HepG2 (cell line): ENCODE data around the gene EFNA2. TPM values are rescaled to one million over a fixed set of nuclear protein-coding genes. Genes with fewer than 3 reads are reported as not detected.

ENCODE experiments used
- ATAC-seq: fragments of 200-7000 bp; cut with Tn5 transposase; 3 replicates; pipeline ENCODE4 v1.9.1; 2020; ENCODE audit warnings: mild to moderate bottlenecking, moderate library complexity
- BruUV-seq: library from RNA; stranded (reverse); fragments of 400-500 nt; replicated peaks from 2 replicates; lab custom pipeline; 2021; lab: Mats Ljungman, UMichigan
- CTCF ChIA-PET: fragments of 300-600 bp; formaldehyde crosslinking; extraction: SDS; loops from one replicate; lab custom pipeline; 2021; ENCODE audit warnings: low total read pairs, inconsistent platforms, low intra/inter-chr PET ratio; lab: Yijun Ruan, JAX
- POLR2A ChIA-PET: fragments of 350-600 bp; sonication (Branson Sonifier 250); formaldehyde crosslinking; loops from one replicate; lab custom pipeline; 2020; ENCODE audit warnings: antibody characterized with exemption, inconsistent platforms; lab: Yijun Ruan, JAX
- DNase-seq: peaks from one replicate; pipeline ENCODE4 v3.0.0-alpha.2; 2015; ENCODE audit warnings: low spot score
- FAIRE-seq: peaks from 3 replicates; lab custom pipeline; 2011; peaks lifted over from hg19 to GRCh38; lab: Jason Lieb, UNC
- H2AFZ ChIP-seq: one replicate; pipeline ENCODE4 v1.6.1; 2011; ENCODE audit warnings: low read length, inconsistent platforms
- H3K27ac ChIP-seq: fragments of 300-600 bp; 3 replicates; pipeline ENCODE4 v1.8.0; 2011; ENCODE audit warnings: mixed run types, mild to moderate bottlenecking, mixed read lengths, low read length, inconsistent platforms; ENCODE audit not compliant: insufficient read depth; ENCODE audit errors: extremely low read length
- H3K27me3 ChIP-seq, 2 experiments: fragments of 200-600 bp in 1 of 2; 2 replicates in 1 of 2; 3 replicates in 1 of 2; pipeline versions ENCODE4 v1.6.0 to v1.8.0; 2011; ENCODE audit warnings: low read length in 2 of 2, mild to moderate bottlenecking in 2 of 2, moderate library complexity in 2 of 2, inconsistent platforms in 1 of 2; ENCODE audit not compliant: insufficient read depth in 2 of 2, control insufficient read depth in 1 of 2
- H3K36me3 ChIP-seq, 2 experiments: fragments of 200-600 bp in 1 of 2; replicated peaks in 1 of 2; 2 replicates in 1 of 2; 3 replicates in 1 of 2; pipeline versions ENCODE4 v1.5.1 to v1.8.0; 2011; ENCODE audit warnings: low read length in 2 of 2, inconsistent platforms in 1 of 2; ENCODE audit not compliant: insufficient read depth in 2 of 2, control insufficient read depth in 1 of 2
- H3K4me1 ChIP-seq: 2 replicates; pipeline ENCODE4 v1.5.1; 2012; ENCODE audit warnings: low read length, inconsistent platforms; ENCODE audit not compliant: insufficient read depth
- H3K4me2 ChIP-seq: 2 replicates; pipeline ENCODE4 v1.6.0; 2011; ENCODE audit warnings: low read depth, low read length, inconsistent platforms
- H3K4me3 ChIP-seq, 3 experiments: fragments of 200-600 bp in 1 of 3; sonication (generic), shearing (Covaris generic) in 1 of 3; replicated peaks in 1 of 3; 2 replicates each; pipeline ENCODE4 v1.5.1; 2011 to 2016; ENCODE audit warnings: low read length in 3 of 3, inconsistent platforms in 2 of 3, low read depth in 2 of 3, mild to moderate bottlenecking in 2 of 3, control low read depth in 1 of 3, mixed read lengths in 1 of 3; ENCODE audit not compliant: insufficient read depth in 1 of 3
- H3K79me2 ChIP-seq: one replicate; pipeline ENCODE4 v1.6.1; 2011; ENCODE audit warnings: low read length, inconsistent platforms; ENCODE audit not compliant: insufficient read depth
- H3K9ac ChIP-seq: 2 replicates; pipeline ENCODE4 v1.6.0; 2011; ENCODE audit warnings: mild to moderate bottlenecking, low read depth, low read length, inconsistent platforms; ENCODE audit not compliant: insufficient read depth
- H3K9me3 ChIP-seq: 2 replicates; pipeline ENCODE4 v1.5.1; 2012; ENCODE audit warnings: mild to moderate bottlenecking, low read length
- H4K20me1 ChIP-seq: 2 replicates; pipeline ENCODE4 v1.6.0; 2011; ENCODE audit warnings: inconsistent platforms, mild to moderate bottlenecking, low read length, moderate library complexity; ENCODE audit not compliant: insufficient read depth
- CC2D1A ChIP-seq: sonication (generic); formaldehyde crosslinking; IDR thresholded peaks from 2 replicates; pipeline ENCODE4 v1.8.1; 2023; ENCODE audit warnings: mild to moderate bottlenecking, missing genetic modification reagents
- CHCHD3 ChIP-seq: sonication (generic); formaldehyde crosslinking; IDR thresholded peaks from 2 replicates; pipeline ENCODE4 v1.8.0; 2022; ENCODE audit warnings: mild to moderate bottlenecking, missing genetic modification reagents, moderate library complexity
- RBM39 ChIP-seq: fragments of 200-400 bp; formaldehyde crosslinking; IDR thresholded peaks from one replicate; pipeline ENCODE4 v1.6.1; 2018; ENCODE audit warnings: antibody characterized with exemption, mild to moderate bottlenecking, low read depth, low read length; ENCODE audit not compliant: poor library complexity, severe bottlenecking
- SOX13 ChIP-seq, 3 experiments: fragments of 450-650 bp in 1 of 3; sonication (generic) in 1 of 3; formaldehyde crosslinking in 1 of 3; IDR thresholded peaks in 2 of 3; conservative IDR thresholded peaks in 1 of 3; 2 replicates each; pipeline versions ENCODE4 v1.5.0 to v1.6.1; 2016 to 2020; ENCODE audit warnings: antibody characterized with exemption in 1 of 3, mild to moderate bottlenecking in 1 of 3, missing compliant biosample characterization in 1 of 3, missing genetic modification reagents in 1 of 3, moderate library complexity in 1 of 3
- ZNF337 ChIP-seq: sonication (generic); formaldehyde crosslinking; IDR thresholded peaks from 2 replicates; pipeline ENCODE4 v1.5.1; 2020; ENCODE audit warnings: missing genetic modification reagents, low read depth, mild to moderate bottlenecking, borderline replicate concordance
- ZNF572 ChIP-seq: sonication (generic); formaldehyde crosslinking; IDR thresholded peaks from 2 replicates; pipeline ENCODE4 v1.5.1; 2020; ENCODE audit warnings: mild to moderate bottlenecking, missing genetic modification reagents
- WGBS: methylation state at CpG from one replicate; pipeline ENCODE4 v1.1.6; 2017; ENCODE audit warnings: low lambda C conversion rate; 5-methylcytosine and 5-hydroxymethylcytosine counted together
- in situ Hi-C: cut with HindIII; loops from 2 replicates; pipeline ENCODE4 v1.10.0; 2017; ENCODE audit warnings: low pct_unique_long_range_greater_than_20kb; ENCODE audit not compliant: extremely low pct_ligation_motif_present
- intact Hi-C: fragments of 100-400 bp; cut with micrococcal nuclease; formaldehyde crosslinking; loops from one replicate; pipeline ENCODE4 v1.10.0; 2022; ENCODE audit not compliant: unreplicated experiment
- polyA plus RNA-seq, 8 experiments: library from polyadenylated mRNA; depleted of rRNA in 3 of 8; stranded (reverse) in 7 of 8; unstranded in 1 of 8; fragments of >200 nt; fragmentation: Illumina TruSeq in 4 of 8; extraction: Trizol in 4 of 8; gene quantifications; 2 replicates each; pipeline versions ENCODE4 v1.2.1 to v1.2.3, GENCODE V29; 2011 to 2016; ENCODE audit warnings: low read depth in 4 of 8, missing spikeins in 1 of 8, mixed read lengths in 1 of 8; ENCODE audit not compliant: insufficient read depth in 1 of 8
- total RNA-seq, 5 experiments: library from RNA; depleted of rRNA; stranded (reverse); fragments of >200 nt; fragmentation: Illumina TruSeq; extraction: Trizol; gene quantifications; 2 replicates each; pipeline ENCODE4 v1.2.3, GENCODE V29; 2016; ENCODE audit warnings: low read depth in 1 of 5
- TF ChIP-seq, protein P1 (sequence below): sonication (generic); formaldehyde crosslinking; IDR thresholded peaks from 2 replicates; pipeline ENCODE4 v1.5.1; 2020; ENCODE audit warnings: mild to moderate bottlenecking, missing genetic modification reagents, moderate library complexity

Gene EFNA2
- total and polyA plus RNA-seq, 2 of the 13 experiments (the other 11 are each of a cell fraction or from before 2014, with no cell fraction given), result 6.0 to 9.9 TPM

DNA sequence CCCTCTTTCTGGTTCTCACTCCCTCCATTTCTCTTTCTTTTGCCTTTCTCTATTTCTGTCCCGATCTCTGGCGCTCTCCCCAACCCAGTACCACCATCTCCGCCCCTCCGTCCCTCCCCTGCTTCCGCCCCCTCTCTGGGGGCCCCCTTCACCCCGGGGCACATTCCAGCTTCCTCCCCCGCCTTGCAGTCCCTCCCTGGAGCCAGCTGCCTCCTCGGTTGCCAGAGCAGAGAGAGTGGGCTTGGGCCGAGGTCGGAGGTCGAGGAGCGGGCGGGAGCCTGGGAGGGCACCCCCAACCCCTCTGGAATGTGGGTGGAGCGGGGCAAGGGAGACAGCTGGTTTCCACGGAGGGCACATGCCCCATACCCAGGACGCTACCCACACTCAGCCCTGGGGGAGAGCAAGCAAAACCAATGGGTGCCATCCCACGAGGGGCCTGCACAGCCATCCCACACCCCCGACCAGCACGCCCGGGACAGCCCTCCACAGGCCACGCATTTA is 23.0 kb upstream of the EFNA2 start (continued):
- TF ChIP-seq, protein P1, sequence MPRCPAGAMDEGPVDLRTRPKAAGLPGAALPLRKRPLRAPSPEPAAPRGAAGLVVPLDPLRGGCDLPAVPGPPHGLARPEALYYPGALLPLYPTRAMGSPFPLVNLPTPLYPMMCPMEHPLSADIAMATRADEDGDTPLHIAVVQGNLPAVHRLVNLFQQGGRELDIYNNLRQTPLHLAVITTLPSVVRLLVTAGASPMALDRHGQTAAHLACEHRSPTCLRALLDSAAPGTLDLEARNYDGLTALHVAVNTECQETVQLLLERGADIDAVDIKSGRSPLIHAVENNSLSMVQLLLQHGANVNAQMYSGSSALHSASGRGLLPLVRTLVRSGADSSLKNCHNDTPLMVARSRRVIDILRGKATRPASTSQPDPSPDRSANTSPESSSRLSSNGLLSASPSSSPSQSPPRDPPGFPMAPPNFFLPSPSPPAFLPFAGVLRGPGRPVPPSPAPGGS (CRISPR knock-in tag), result 0 out of 2 replicates have a peak, but pooled peaks have one; percentile 4

DNA sequence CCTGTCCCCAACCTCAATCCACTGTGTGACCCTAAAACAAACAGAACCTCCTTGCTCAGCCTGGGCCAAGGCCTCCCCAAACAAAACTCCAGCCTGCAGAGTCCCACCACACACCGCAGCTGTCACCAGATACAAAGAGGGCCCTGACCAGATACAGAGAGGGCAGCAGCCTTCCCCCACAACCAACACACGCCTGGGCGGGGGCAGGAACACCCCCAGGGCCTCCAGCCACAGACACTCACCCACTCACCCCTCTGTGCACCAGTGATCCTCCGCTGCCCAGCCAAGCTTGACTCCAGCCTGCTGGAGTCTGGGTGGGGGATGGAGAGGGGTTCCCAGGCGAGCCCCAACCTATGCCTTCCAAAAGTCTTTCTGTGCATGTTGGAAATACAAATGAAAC is 22.5 kb upstream of the EFNA2 start:
- Histone ChIP-seq H3K27me3 (no peaks in the 10 kb centered on the region), H3K4me3 (peak overlapping the region in 1 of 3 experiments; percentile 81; a peak in 1 of 6 replicates), H2AFZ (no peak overlapping the region), H3K9ac (peak overlapping the region; percentile 78; the same call in 1 of the 2 replicates), H3K9me3 (no peaks in the 10 kb centered on the region), H3K36me3 (0 out of 5 replicates have a peak, but pooled peaks cover 0 to 2% of the 10 kb centered on the region in 2 experiments), H4K20me1 (peaks cover 11% of the 10 kb centered on the region; the same call in 1 of the 2 replicates), H3K4me2 (peak overlapping the region; percentile 98), H3K27ac (peak overlapping the region; percentile 81), H3K79me2 (peaks cover 3% of the 10 kb centered on the region), H3K4me1 (peaks cover 73% of the 10 kb centered on the region)
- TF ChIP-seq CC2D1A (no peak), SOX13 (IDR thresholded peaks at IDR 0.05) (no peak), SOX13 (CRISPR knock-in tag; conservative IDR thresholded peaks at IDR 0.05 in 1 of 2, IDR thresholded peaks at IDR 0.05 in 1 of 2) (no peak), RBM39 (no peak), ZNF572 (CRISPR knock-in tag) (no peak), CHCHD3 (CRISPR knock-in tag) (no peak), ZNF337 (CRISPR knock-in tag) (no peak)
- 57% methylated on average over 3 of the region's 5 CpGs for WGBS
- ChIA-PET POLR2A (interaction anchor here (1.9 to 12.8 kb wide), 3 partner anchors 8 to 24 kb away, joined by 6 to 668 read pairs (median 464); partner anchors contain the start of genes ATP5F1D and MIDN), CTCF (no interaction called here)
- FAIRE-seq, result no peak
- DNase-seq, result no peak
- in situ Hi-C loops, result no loop called here
- no peak for ATAC-seq
- no TSS peak for BruUV-seq
- intact Hi-C loops, result no loop called here
